Naive B cell (primary cell): ENCODE measurements around the gene KIF23. TPM values are rescaled to one million over a fixed set of nuclear protein-coding genes. Genes with fewer than 3 reads are reported as not detected.
"Not testable (repeated sequence)": the region's sequence is repeated elsewhere in the genome, so short reads cannot be mapped to it uniquely, and the experiment has no call there.

Experiments
- ATAC-seq, 2 donors: fragments of 150-1000 bp; cut with Tn5 transposase; 2 replicates each; pipeline ENCODE4 v1.10.0; 2021; ENCODE audit warnings: low read depth in 2 of 2, mild to moderate bottlenecking in 2 of 2, moderate library complexity in 2 of 2
- DNase-seq: peaks from one replicate; pipeline ENCODE4 v3.0.0; 2022
- H3K27ac Mint-ChIP-seq, 6 donors: one replicate each; pipeline ENCODE4 v1.8.0; 2020 to 2022; ENCODE audit warnings: mild to moderate bottlenecking in 6 of 6, mixed read lengths in 6 of 6, moderate library complexity in 5 of 6, inconsistent platforms in 2 of 6
- H3K27me3 Mint-ChIP-seq, 3 donors: one replicate each; pipeline ENCODE4 v1.8.0; 2021 to 2022; ENCODE audit warnings: mixed read lengths in 3 of 3, mild to moderate bottlenecking in 1 of 3
- H3K36me3 Mint-ChIP-seq, 2 donors: one replicate each; pipeline ENCODE4 v1.8.0; 2020 to 2022; ENCODE audit warnings: mixed read lengths in 2 of 2, inconsistent platforms in 1 of 2, mild to moderate bottlenecking in 1 of 2
- H3K4me1 Mint-ChIP-seq, 3 donors: one replicate each; pipeline ENCODE4 v1.8.0; 2020 to 2022; ENCODE audit warnings: mixed read lengths in 3 of 3, inconsistent platforms in 1 of 3, mild to moderate bottlenecking in 1 of 3, moderate library complexity in 1 of 3
- H3K4me3 Mint-ChIP-seq, 8 donors: one replicate each; pipeline ENCODE4 v1.8.0; 2020 to 2022; ENCODE audit warnings: mild to moderate bottlenecking in 8 of 8, mixed read lengths in 8 of 8, moderate library complexity in 8 of 8, inconsistent platforms in 2 of 8
- H3K9me3 Mint-ChIP-seq, 7 donors: one replicate each; pipeline ENCODE4 v1.8.0; 2020 to 2022; ENCODE audit warnings: mixed read lengths in 7 of 7, mild to moderate bottlenecking in 5 of 7, inconsistent platforms in 2 of 7, moderate library complexity in 1 of 7
- polyA plus RNA-seq, 6 donors: library from polyadenylated mRNA; unstranded; fragments of 300-500 nt; fragmentation: Illumina TruSeq; gene quantifications; one replicate each; pipeline ENCODE4 v1.2.3, GENCODE V29; 2021; ENCODE audit warnings: low read depth in 6 of 6

The KIF23 gene
- polyA plus RNA-seq, 6 donors from 2014 or later = 0.17 TPM; not detected in 5

GRCh38 chr15:69424748-69425413 is 10.7 kb downstream of the KIF23 start:
- no peaks in the 10 kb centered on the region for H3K27me3 Mint-ChIP-seq
- H3K9me3 Mint-ChIP-seq = no peaks in the 10 kb centered on the region
- ATAC-seq (no peak), DNase-seq (no peak)
- H3K36me3 Mint-ChIP-seq = no peaks in the 10 kb centered on the region
- H3K4me3 Mint-ChIP-seq = no peak overlapping the region
- H3K4me1 Mint-ChIP-seq = no peaks in the 10 kb centered on the region
- H3K27ac Mint-ChIP-seq = no peak overlapping the region

- Mint-ChIP-seq H3K27me3 (peaks cover 0 to 4% (median 0%) of the 10 kb centered on the region in 3 donors), H3K27ac (no peak overlapping the region), H3K36me3 (no peaks in the 10 kb centered on the region), H3K4me3 (no peak overlapping the region), H3K4me1 (no peaks in the 10 kb centered on the region), H3K9me3 (no peaks in the 10 kb centered on the region)
- no peak for DNase-seq
- no peak for ATAC-seq
These were observed 19.7 kb downstream of the KIF23 start for GRCh38 chr15:69433831-69434230.

- Mint-ChIP-seq H3K4me1 (no peaks in the 10 kb centered on the region), H3K27ac (no peak overlapping the region), H3K4me3 (no peak overlapping the region), H3K9me3 (no peaks in the 10 kb centered on the region), H3K27me3 (peaks cover 0 to 4% (median 0%) of the 10 kb centered on the region in 3 donors), H3K36me3 (no peaks in the 10 kb centered on the region)
- DNase-seq (no peak), ATAC-seq (no peak)
These were observed 20.1 kb downstream of the KIF23 start for GRCh38 chr15:69434238-69434637.

- no peaks in the 10 kb centered on the region for H3K9me3 Mint-ChIP-seq
- no peaks in the 10 kb centered on the region for H3K4me1 Mint-ChIP-seq
- no peak overlapping the region for H3K4me3 Mint-ChIP-seq
- ATAC-seq (no peak), DNase-seq (no peak)
- H3K27me3 Mint-ChIP-seq = peaks cover 0 to 4% (median 0%) of the 10 kb centered on the region in 3 donors
- H3K36me3 Mint-ChIP-seq = no peaks in the 10 kb centered on the region
- H3K27ac Mint-ChIP-seq = no peak overlapping the region
These were observed 20.5 kb downstream of the KIF23 start for GRCh38 chr15:69434679-69435078.

- no peak for DNase-seq
- no peak overlapping the region for H3K4me3 Mint-ChIP-seq
- H3K36me3 Mint-ChIP-seq = no peaks in the 10 kb centered on the region
- no peaks in the 10 kb centered on the region for H3K4me1 Mint-ChIP-seq
- H3K27ac Mint-ChIP-seq = no peak overlapping the region
- H3K27me3 Mint-ChIP-seq = no peaks in the 10 kb centered on the region
- no peaks in the 10 kb centered on the region for H3K9me3 Mint-ChIP-seq
- ATAC-seq = no peak
These were observed 21.8 kb downstream of the KIF23 start for GRCh38 chr15:69435985-69436384.

- no peaks in the 10 kb centered on the region for H3K4me1 Mint-ChIP-seq
These were observed 22.8 kb downstream of the KIF23 start for GRCh38 chr15:69436951-69437350.

GRCh38 chr15:69439623-69440022 is 25.5 kb downstream of the KIF23 start:
- Mint-ChIP-seq H3K4me3 (no peak overlapping the region), H3K36me3 (no peaks in the 10 kb centered on the region), H3K27me3 (no peaks in the 10 kb centered on the region), H3K4me1 (peaks cover 7 to 9% (median 8%) of the 10 kb centered on the region in 3 donors), H3K9me3 (no peaks in the 10 kb centered on the region), H3K27ac (peak overlapping the region in 1 of 6 donors; percentile 33)
- ATAC-seq = no peak
- no peak for DNase-seq

More at GRCh38 chr15:69436951-69437350, 22.8 kb downstream of the KIF23 start:
- no peak overlapping the region for H3K4me3 Mint-ChIP-seq
- no peaks in the 10 kb centered on the region for H3K36me3 Mint-ChIP-seq
- no peaks in the 10 kb centered on the region for H3K9me3 Mint-ChIP-seq
- H3K27ac Mint-ChIP-seq = no peak overlapping the region
- DNase-seq = no peak
- no peaks in the 10 kb centered on the region for H3K27me3 Mint-ChIP-seq
- no peak for ATAC-seq

GRCh38 chr15:69443032-69443611 is 29.0 kb downstream of the KIF23 start:
- Mint-ChIP-seq H3K27ac (peak overlapping the region; percentile 37 to 91 (median 72)), H3K27me3 (no peaks in the 10 kb centered on the region), H3K4me3 (peak overlapping the region in 5 of 8 donors; percentile 4 to 49 (median 34)), H3K4me1 (peaks cover 7 to 9% (median 8%) of the 10 kb centered on the region in 3 donors), H3K9me3 (no peaks in the 10 kb centered on the region), H3K36me3 (no peaks in the 10 kb centered on the region)
- ATAC-seq (peak; percentile 99), DNase-seq (peak; percentile 59)

GRCh38 chr15:69444686-69445085 is 30.5 kb downstream of the KIF23 start:
- no peak overlapping the region for H3K27ac Mint-ChIP-seq
- DNase-seq (no peak), ATAC-seq (no peak)
- peaks cover 7 to 9% (median 8%) of the 10 kb centered on the region in 3 donors for H3K4me1 Mint-ChIP-seq
- H3K9me3 Mint-ChIP-seq = no peaks in the 10 kb centered on the region
- no peaks in the 10 kb centered on the region for H3K36me3 Mint-ChIP-seq
- no peak overlapping the region for H3K4me3 Mint-ChIP-seq
- H3K27me3 Mint-ChIP-seq = no peaks in the 10 kb centered on the region

GRCh38 chr15:69446953-69447352 is 32.8 kb downstream of the KIF23 start:
- ATAC-seq (no peak), DNase-seq (no peak)
- Mint-ChIP-seq H3K27me3 (no peaks in the 10 kb centered on the region), H3K36me3 (no peaks in the 10 kb centered on the region), H3K4me3 (no peak overlapping the region), H3K4me1 (peaks cover 10 to 14% (median 11%) of the 10 kb centered on the region in 3 donors), H3K9me3 (no peaks in the 10 kb centered on the region), H3K27ac (peak overlapping the region in 1 of 6 donors; percentile 26)

GRCh38 chr15:69450221-69450620 is 36.1 kb downstream of the KIF23 start:
- H3K9me3 Mint-ChIP-seq, H3K27ac Mint-ChIP-seq, DNase-seq, H3K27me3 Mint-ChIP-seq, ATAC-seq, H3K36me3 Mint-ChIP-seq: not testable (repeated sequence)
- H3K4me1 Mint-ChIP-seq = peaks cover 25 to 32% (median 31%) of the 10 kb centered on the region in 3 donors
- H3K4me3 Mint-ChIP-seq = peak overlapping the region in 1 of 8 donors; percentile 43

GRCh38 chr15:69450968-69451695 is 37.0 kb downstream of the KIF23 start:
- H3K36me3 Mint-ChIP-seq = peaks cover 10 to 14% of the 10 kb centered on the region in 2 donors
- peak overlapping the region in 5 of 8 donors; percentile 25 to 99 (median 97) for H3K4me3 Mint-ChIP-seq
- peak overlapping the region in 3 of 6 donors; percentile 18 to 99 (median 96) for H3K27ac Mint-ChIP-seq
- no peaks in the 10 kb centered on the region for H3K27me3 Mint-ChIP-seq
- no peak for DNase-seq
- H3K9me3 Mint-ChIP-seq = no peaks in the 10 kb centered on the region
- peaks cover 25 to 38% (median 34%) of the 10 kb centered on the region in 3 donors for H3K4me1 Mint-ChIP-seq
- no peak for ATAC-seq

- DNase-seq (no peak), ATAC-seq (peak; percentile 27 to 33)
- Mint-ChIP-seq H3K27ac (peak overlapping the region; percentile 85 to 99 (median 96)), H3K9me3 (no peaks in the 10 kb centered on the region), H3K4me1 (peaks cover 25 to 42% (median 37%) of the 10 kb centered on the region in 3 donors), H3K27me3 (no peaks in the 10 kb centered on the region), H3K36me3 (peaks cover 15 to 19% of the 10 kb centered on the region in 2 donors), H3K4me3 (peak overlapping the region; percentile 96 to 99 (median 97))
These were observed 38.0 kb downstream of the KIF23 start for GRCh38 chr15:69451951-69452691.
